HG03457 (cell line): ENCODE measurements around the gene ADGRG1.

Source experiments
- ATAC-seq: cut with Tn5 transposase; IDR thresholded peaks from one replicate; pipeline ENCODE4 v1.9.1; 2021; ENCODE audit warnings: moderate number of reproducible peaks; ENCODE audit not compliant: unreplicated experiment

Gene ADGRG1

GRCh38 chr16:57619606-57620334, 8.7 kb upstream of the ADGRG1 start:
- ATAC-seq: no peak

- ATAC-seq: no peak
These were observed 7.8 kb upstream of the ADGRG1 start for GRCh38 chr16:57620335-57621231.

- no peak for ATAC-seq
These were observed 6.7 kb upstream of the ADGRG1 start for GRCh38 chr16:57621521-57622271.

GRCh38 chr16:57622361-57623250, 5.8 kb upstream of the ADGRG1 start:
- ATAC-seq: no peak

- no peak for ATAC-seq
These were observed 5.0 kb upstream of the ADGRG1 start for GRCh38 chr16:57623251-57624043.

- ATAC-seq: no peak
These were observed 4.3 kb upstream of the ADGRG1 start for GRCh38 chr16:57624044-57624688.

GRCh38 chr16:57624806-57625500, 3.5 kb upstream of the ADGRG1 start:
- no peak for ATAC-seq

GRCh38 chr16:57626420-57627170, 1.8 kb upstream of the ADGRG1 start:
- ATAC-seq: no peak

- no peak for ATAC-seq
These were observed 1.1 kb upstream of the ADGRG1 start for GRCh38 chr16:57627184-57627871.

- no peak for ATAC-seq
These were observed 408 bp downstream of the ADGRG1 start for GRCh38 chr16:57628783-57629293.

- ATAC-seq: no peak
These were observed 1.3 kb downstream of the ADGRG1 start for GRCh38 chr16:57629516-57630406.

GRCh38 chr16:57630407-57630797, 2.0 kb downstream of the ADGRG1 start:
- ATAC-seq: no peak

GRCh38 chr16:57630931-57631845, 2.8 kb downstream of the ADGRG1 start:
- no peak for ATAC-seq

- no peak for ATAC-seq
These were observed 4.1 kb downstream of the ADGRG1 start for GRCh38 chr16:57632568-57632967.
